ENCODE results near the gene PSRC1. TPM values are rescaled to one million over a fixed set of nuclear protein-coding genes. Genes with fewer than 3 reads are reported as not detected.
A peak's percentile ranks its signal among the peaks of the same experiment; 100 is the strongest.

PSRC1 gene
- total and polyA plus RNA-seq, 4 donors: 1.3 to 7.8 (median 3.2) TPM

DNA sequence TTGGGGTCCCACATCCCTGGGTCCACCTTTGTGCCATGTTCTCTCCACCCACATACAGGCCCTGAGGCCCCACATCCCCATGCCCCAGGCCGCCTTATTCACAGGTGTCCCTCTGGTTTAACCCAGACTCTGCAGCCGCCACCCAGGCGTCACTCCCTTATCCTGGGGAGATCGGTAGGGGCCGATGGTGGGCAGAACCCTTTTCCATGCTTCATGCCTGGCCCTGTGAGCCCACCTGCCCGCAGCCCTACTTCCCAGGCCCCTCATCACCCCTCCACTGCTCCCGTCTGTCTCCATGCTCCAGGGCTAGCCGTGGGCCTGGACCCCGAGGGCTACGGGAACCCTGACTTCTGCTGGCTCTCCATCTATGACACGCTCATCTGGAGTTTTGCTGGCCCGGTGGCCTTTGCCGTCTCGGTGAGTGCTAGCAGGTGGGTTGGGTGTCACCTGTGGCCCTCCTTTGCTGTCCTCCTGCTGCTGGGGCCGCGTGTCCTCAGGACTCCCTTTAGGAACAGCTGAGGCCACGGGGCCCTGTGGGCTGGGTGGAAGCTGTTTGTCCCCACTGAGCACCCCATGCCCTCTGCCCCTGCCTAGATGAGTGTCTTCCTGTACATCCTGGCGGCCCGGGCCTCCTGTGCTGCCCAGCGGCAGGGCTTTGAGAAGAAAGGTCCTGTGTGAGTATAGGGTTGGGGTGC, 12.2 kb downstream of the PSRC1 start:
- Histone ChIP-seq H3K27me3 (ENCODE audit: control insufficient read depth in 1 of 2, insufficient read depth in 2 of 2, low read length in 1 of 2) (no peaks in the 10 kb centered on the region), H3K4me3 (ENCODE audit: low read length in 2 of 2) (no peak overlapping the region), H3K36me3 (ENCODE audit: control insufficient read depth in 1 of 2, insufficient read depth in 2 of 2, low read length in 1 of 2) (no peaks in the 10 kb centered on the region), H3K9me3 (ENCODE audit: control insufficient read depth, low read length) (no peaks in the 10 kb centered on the region), H3K27ac (ENCODE audit: low read depth in 1 of 2, low read length in 2 of 2) (no peak overlapping the region), H3K4me1 (ENCODE audit: control insufficient read depth in 1 of 2, insufficient read depth in 2 of 2, low read length in 2 of 2) (no peaks in the 10 kb centered on the region)
- DNase-seq (peak in 1 of 2 donors; percentile 68), ATAC-seq (ENCODE audit: low FRiP score) (no peak)
- intact Hi-C loops (cut with DNase I): loop anchor here in 1 of 2 donors (10.0 kb wide), 1 partner anchor 264 kb away; the partner anchor contains the start of gene GPR61
- WGBS, 2 donors: 88 to 89% methylated on average over 20 of the region's 20 CpGs

- 91 to 92% methylated on average over 17 of the region's 17 CpGs for WGBS, 2 donors
- DNase-seq (peak in 1 of 2 donors; percentile 58), ATAC-seq (ENCODE audit: low FRiP score) (no peak)
- Histone ChIP-seq H3K36me3 (ENCODE audit: control insufficient read depth in 1 of 2, insufficient read depth in 2 of 2, low read length in 1 of 2) (no peaks in the 10 kb centered on the region), H3K27ac (ENCODE audit: low read depth in 1 of 2, low read length in 2 of 2) (no peak overlapping the region), H3K27me3 (ENCODE audit: control insufficient read depth in 1 of 2, insufficient read depth in 2 of 2, low read length in 1 of 2) (no peaks in the 10 kb centered on the region), H3K9me3 (ENCODE audit: control insufficient read depth, low read length) (no peaks in the 10 kb centered on the region), H3K4me3 (ENCODE audit: low read length in 2 of 2) (no peak overlapping the region), H3K4me1 (ENCODE audit: control insufficient read depth in 1 of 2, insufficient read depth in 2 of 2, low read length in 2 of 2) (no peaks in the 10 kb centered on the region)
- intact Hi-C loops (cut with DNase I): loop anchor here in 1 of 2 donors (10.0 kb wide), 1 partner anchor 265 kb away; the partner anchor contains the start of gene GPR61
These were observed 12.8 kb downstream of the PSRC1 start for GRCh38 chr1:109269981-109270622.

DNA sequence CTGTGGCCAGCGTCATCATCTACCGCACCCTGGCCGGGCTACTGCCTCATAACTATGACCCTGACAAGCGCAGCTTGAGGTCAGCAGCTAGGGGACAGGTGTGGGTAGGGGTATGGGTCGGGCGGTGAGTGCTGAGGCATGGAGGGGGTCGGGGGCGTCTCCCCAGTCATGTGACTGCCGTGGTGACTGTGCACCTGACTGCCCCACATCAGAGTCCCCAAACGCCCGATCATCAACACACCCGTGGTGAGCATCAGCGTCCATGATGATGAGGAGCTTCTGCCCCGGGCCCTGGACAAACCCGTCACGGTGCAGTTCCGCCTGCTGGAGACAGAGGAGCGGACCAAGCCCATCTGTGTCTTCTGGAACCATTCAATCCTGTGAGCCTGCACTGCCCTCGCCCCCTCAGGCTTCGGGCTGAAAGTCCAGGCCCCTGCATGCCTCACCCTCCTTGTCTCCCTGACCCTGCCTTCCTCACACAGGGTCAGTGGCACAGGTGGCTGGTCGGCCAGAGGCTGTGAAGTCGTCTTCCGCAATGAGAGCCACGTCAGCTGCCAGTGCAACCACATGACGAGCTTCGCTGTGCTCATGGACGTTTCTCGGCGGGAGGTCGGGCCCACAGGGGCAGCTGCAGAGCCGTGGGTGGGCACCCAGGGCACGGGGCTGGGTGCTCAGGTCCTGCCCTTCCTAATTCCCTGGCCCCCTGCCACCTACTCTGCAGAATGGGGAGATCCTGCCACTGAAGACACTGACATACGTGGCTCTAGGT, 13.5 kb downstream of the PSRC1 start:
- Histone ChIP-seq H3K27ac (ENCODE audit: low read depth in 1 of 2, low read length in 2 of 2) (no peak overlapping the region), H3K27me3 (ENCODE audit: control insufficient read depth in 1 of 2, insufficient read depth in 2 of 2, low read length in 1 of 2) (no peaks in the 10 kb centered on the region), H3K36me3 (ENCODE audit: control insufficient read depth in 1 of 2, insufficient read depth in 2 of 2, low read length in 1 of 2) (no peaks in the 10 kb centered on the region), H3K4me1 (ENCODE audit: control insufficient read depth in 1 of 2, insufficient read depth in 2 of 2, low read length in 2 of 2) (no peaks in the 10 kb centered on the region), H3K4me3 (ENCODE audit: low read length in 2 of 2) (no peak overlapping the region), H3K9me3 (ENCODE audit: control insufficient read depth, low read length) (no peaks in the 10 kb centered on the region)
- 90% methylated on average over 33 of the region's 33 CpGs for WGBS, 2 donors
- intact Hi-C loops (cut with DNase I): no loop called here
- ATAC-seq (ENCODE audit: low FRiP score) (no peak), DNase-seq (peak in 1 of 2 donors; percentile 73)

DNA sequence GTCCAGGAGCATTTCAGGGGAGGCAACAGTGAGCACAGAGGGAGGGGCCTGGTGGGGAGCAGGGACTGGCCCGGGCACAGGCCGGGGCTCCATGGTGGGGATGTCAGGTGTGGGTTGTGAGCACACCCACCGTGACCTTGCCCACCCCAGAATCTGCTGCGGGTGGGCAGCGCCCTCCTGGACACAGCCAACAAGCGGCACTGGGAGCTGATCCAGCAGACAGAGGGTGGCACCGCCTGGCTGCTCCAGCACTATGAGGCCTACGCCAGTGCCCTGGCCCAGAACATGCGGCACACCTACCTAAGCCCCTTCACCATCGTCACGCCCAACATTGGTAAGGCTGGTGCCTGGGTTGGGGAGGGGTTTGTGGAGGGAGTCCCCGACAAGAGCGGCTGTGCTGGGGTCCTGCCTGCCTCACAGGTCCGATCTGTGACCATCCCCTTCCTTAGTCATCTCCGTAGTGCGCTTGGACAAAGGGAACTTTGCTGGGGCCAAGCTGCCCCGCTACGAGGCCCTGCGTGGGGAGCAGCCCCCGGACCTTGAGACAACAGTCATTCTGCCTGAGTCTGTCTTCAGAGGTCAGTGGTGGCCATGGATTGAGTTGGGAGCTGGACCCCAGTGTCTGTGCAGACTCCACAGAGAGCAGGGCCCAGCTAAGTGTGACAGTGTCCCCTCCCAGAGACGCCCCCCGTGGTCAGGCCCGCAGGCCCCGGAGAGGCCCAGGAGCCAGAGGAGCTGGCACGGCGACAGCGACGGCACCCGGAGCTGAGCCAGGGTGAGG, 14.3 kb downstream of the PSRC1 start:
- Histone ChIP-seq H3K4me3 (ENCODE audit: low read length in 2 of 2) (no peak overlapping the region), H3K27ac (ENCODE audit: low read depth in 1 of 2, low read length in 2 of 2) (no peak overlapping the region), H3K9me3 (ENCODE audit: control insufficient read depth, low read length) (no peaks in the 10 kb centered on the region), H3K27me3 (ENCODE audit: control insufficient read depth in 1 of 2, insufficient read depth in 2 of 2, low read length in 1 of 2) (no peaks in the 10 kb centered on the region), H3K36me3 (ENCODE audit: control insufficient read depth in 1 of 2, insufficient read depth in 2 of 2, low read length in 1 of 2) (no peaks in the 10 kb centered on the region), H3K4me1 (ENCODE audit: control insufficient read depth in 1 of 2, insufficient read depth in 2 of 2, low read length in 2 of 2) (no peaks in the 10 kb centered on the region)
- intact Hi-C loops (cut with DNase I): no loop called here
- ATAC-seq (ENCODE audit: low FRiP score) (no peak), DNase-seq (peak in 1 of 2 donors; percentile 74)
- WGBS, 2 donors: 89 to 92% methylated on average over 29 of the region's 29 CpGs

- H3K36me3 ChIP-seq (ENCODE audit: control insufficient read depth in 1 of 2, insufficient read depth in 2 of 2, low read length in 1 of 2): no peaks in the 10 kb centered on the region
- no peak overlapping the region for H3K27ac ChIP-seq (ENCODE audit: low read depth in 1 of 2, low read length in 2 of 2)
- no peak overlapping the region for H3K4me3 ChIP-seq (ENCODE audit: low read length in 2 of 2)
- intact Hi-C loops (cut with DNase I): no loop called here
- DNase-seq: peak in 1 of 2 donors; percentile 70
- H3K27me3 ChIP-seq (ENCODE audit: control insufficient read depth in 1 of 2, insufficient read depth in 2 of 2, low read length in 1 of 2): no peaks in the 10 kb centered on the region
- ATAC-seq (ENCODE audit: low FRiP score): no peak
- no peaks in the 10 kb centered on the region for H3K9me3 ChIP-seq (ENCODE audit: control insufficient read depth, low read length)
- WGBS, 2 donors: 88 to 90% methylated on average over 17 of the region's 17 CpGs
- no peaks in the 10 kb centered on the region for H3K4me1 ChIP-seq (ENCODE audit: control insufficient read depth in 1 of 2, insufficient read depth in 2 of 2, low read length in 2 of 2)
These were observed 15.1 kb downstream of the PSRC1 start for GRCh38 chr1:109267743-109268300.

- no peaks in the 10 kb centered on the region for H3K9me3 ChIP-seq (ENCODE audit: control insufficient read depth, low read length)
- no peaks in the 10 kb centered on the region for H3K27me3 ChIP-seq (ENCODE audit: control insufficient read depth in 1 of 2, insufficient read depth in 2 of 2, low read length in 1 of 2)
- no peak overlapping the region for H3K27ac ChIP-seq (ENCODE audit: low read depth in 1 of 2, low read length in 2 of 2)
- H3K4me1 ChIP-seq (ENCODE audit: control insufficient read depth in 1 of 2, insufficient read depth in 2 of 2, low read length in 2 of 2): no peaks in the 10 kb centered on the region
- no peak overlapping the region for H3K4me3 ChIP-seq (ENCODE audit: low read length in 2 of 2)
- DNase-seq (peak in 1 of 2 donors; percentile 26), ATAC-seq (ENCODE audit: low FRiP score) (no peak)
- intact Hi-C loops (cut with DNase I): no loop called here
- WGBS, 2 donors: 64 to 68% methylated on average over 10 to 11 of the region's 11 CpGs
- H3K36me3 ChIP-seq (ENCODE audit: control insufficient read depth in 1 of 2, insufficient read depth in 2 of 2, low read length in 1 of 2): no peaks in the 10 kb centered on the region
These were observed 16.0 kb downstream of the PSRC1 start for GRCh38 chr1:109266965-109267364.

DNA sequence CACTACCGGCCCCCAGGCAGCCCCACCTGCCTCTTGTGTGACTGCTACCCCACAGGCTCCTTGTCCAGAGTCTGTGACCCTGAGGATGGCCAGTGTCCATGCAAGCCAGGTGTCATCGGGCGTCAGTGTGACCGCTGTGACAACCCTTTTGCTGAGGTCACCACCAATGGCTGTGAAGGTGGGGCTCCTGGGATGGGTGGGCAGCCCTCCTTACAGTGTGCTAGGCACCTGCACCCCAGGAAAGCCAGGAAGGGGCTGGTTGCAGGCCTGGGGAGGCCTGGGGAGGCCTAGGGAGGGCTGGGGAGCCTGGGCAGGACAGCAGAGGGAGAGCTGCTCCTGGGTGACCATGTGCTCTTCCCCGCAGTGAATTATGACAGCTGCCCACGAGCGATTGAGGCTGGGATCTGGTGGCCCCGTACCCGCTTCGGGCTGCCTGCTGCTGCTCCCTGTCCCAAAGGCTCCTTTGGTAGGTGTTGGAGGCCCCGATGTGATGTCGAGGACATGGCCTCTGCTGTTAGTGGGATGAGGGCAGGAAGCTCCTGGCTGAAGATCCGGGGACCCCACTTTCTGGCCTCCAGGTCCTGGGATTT, 17.1 kb downstream of the PSRC1 start:
- no peak overlapping the region for H3K27ac ChIP-seq (ENCODE audit: low read depth in 1 of 2, low read length in 2 of 2)
- ATAC-seq (ENCODE audit: low FRiP score): no peak
- no peaks in the 10 kb centered on the region for H3K9me3 ChIP-seq (ENCODE audit: control insufficient read depth, low read length)
- DNase-seq: peak in 1 of 2 donors; percentile 41
- H3K36me3 ChIP-seq (ENCODE audit: control insufficient read depth in 1 of 2, insufficient read depth in 2 of 2, low read length in 1 of 2): no peaks in the 10 kb centered on the region
- H3K4me3 ChIP-seq (ENCODE audit: low read length in 2 of 2): no peak overlapping the region
- intact Hi-C loops (cut with DNase I): no loop called here
- WGBS, 2 donors: 92 to 93% methylated on average over 13 of the region's 13 CpGs
- H3K4me1 ChIP-seq (ENCODE audit: control insufficient read depth in 1 of 2, insufficient read depth in 2 of 2, low read length in 2 of 2): no peaks in the 10 kb centered on the region
- no peaks in the 10 kb centered on the region for H3K27me3 ChIP-seq (ENCODE audit: control insufficient read depth in 1 of 2, insufficient read depth in 2 of 2, low read length in 1 of 2)

DNA sequence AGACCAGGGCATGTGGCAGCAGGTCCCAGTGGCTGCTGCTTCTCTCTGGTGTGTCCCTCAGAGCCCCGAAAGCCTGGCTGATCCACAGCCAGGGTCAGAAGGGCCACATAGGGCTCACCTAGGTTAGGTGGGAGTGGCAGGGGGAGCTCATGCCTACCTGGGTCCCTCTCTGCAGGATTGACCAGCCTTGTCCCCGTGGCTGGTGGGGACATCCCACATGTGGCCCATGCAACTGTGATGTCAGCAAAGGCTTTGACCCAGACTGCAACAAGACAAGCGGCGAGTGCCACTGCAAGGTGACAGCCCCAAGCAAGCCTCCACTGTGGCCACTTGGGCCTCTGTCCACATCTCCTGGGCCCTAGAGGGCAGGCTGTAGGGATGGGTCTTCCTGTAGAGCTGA, 17.9 kb downstream of the PSRC1 start:
- Histone ChIP-seq H3K4me1 (ENCODE audit: control insufficient read depth in 1 of 2, insufficient read depth in 2 of 2, low read length in 2 of 2) (no peaks in the 10 kb centered on the region), H3K27me3 (ENCODE audit: control insufficient read depth in 1 of 2, insufficient read depth in 2 of 2, low read length in 1 of 2) (no peaks in the 10 kb centered on the region), H3K9me3 (ENCODE audit: control insufficient read depth, low read length) (no peaks in the 10 kb centered on the region), H3K4me3 (ENCODE audit: low read length in 2 of 2) (no peak overlapping the region), H3K27ac (ENCODE audit: low read depth in 1 of 2, low read length in 2 of 2) (no peak overlapping the region), H3K36me3 (ENCODE audit: control insufficient read depth in 1 of 2, insufficient read depth in 2 of 2, low read length in 1 of 2) (no peaks in the 10 kb centered on the region)
- intact Hi-C loops (cut with DNase I): no loop called here
- ATAC-seq (ENCODE audit: low FRiP score) (no peak), DNase-seq (no peak)
- 93 to 96% methylated on average over 4 of the region's 4 CpGs for WGBS, 2 donors

Measured in aorta (tissue), 5 donors.